Measurements from ENCODE around the gene PLCB1. TPM values are rescaled to one million over a fixed set of nuclear protein-coding genes. Genes with fewer than 3 reads are reported as not detected.

Gene PLCB1
- total RNA-seq, 1 donor from 2014 or later = 10.7 TPM

Other genes with a start within 250 kb of the PLCB1 start
- gene HAO1, start 191.8 kb upstream of the PLCB1 start, total RNA-seq = 0.17 and 0.20 TPM in 2 replicates
- gene TMX4, start 112.5 kb upstream of the PLCB1 start, total RNA-seq = 17.3 and 20.4 TPM in 2 replicates

Data from astrocyte (in vitro differentiated cells and primary cell).